PC-3 (cell line): Measurements from ENCODE around the gene GALNT14.

ENCODE experiments used
- CTCF ChIP-seq: fragments of 300-600 bp; sonication (generic); conservative IDR thresholded peaks from 2 replicates; pipeline ENCODE4 v1.5.1; 2017; ENCODE audit warnings: antibody characterized with exemption, low read depth, mild to moderate bottlenecking, low read length
- EZH2 ChIP-seq: fragments of 300-600 bp; sonication (generic); IDR thresholded peaks from one replicate; pipeline ENCODE4 v1.6.1; 2017; ENCODE audit warnings: antibody characterized with exemption, mild to moderate bottlenecking, low read length; ENCODE audit not compliant: unreplicated experiment
- EZH2phosphoT487 ChIP-seq: fragments of 300-600 bp; sonication (generic); IDR thresholded peaks from 2 replicates; pipeline ENCODE4 v1.6.1; 2018; ENCODE audit warnings: mild to moderate bottlenecking, antibody characterized with exemption, low read length, borderline replicate concordance

- TF ChIP-seq CTCF = no peak
- no peak for TF ChIP-seq EZH2
- TF ChIP-seq EZH2phosphoT487 = no peak
Observed at GRCh38 chr2:31023541-31023940, 114.7 kb downstream of the GALNT14 start.
